ENCODE results near the gene MBNL2. TPM values are rescaled to one million over a fixed set of nuclear protein-coding genes. Genes with fewer than 3 reads are reported as not detected.

Gene MBNL2
- total and polyA plus RNA-seq, 5 experiments from 2014 or later, result 12.2 to 35.4 (median 14.5) TPM

DNA sequence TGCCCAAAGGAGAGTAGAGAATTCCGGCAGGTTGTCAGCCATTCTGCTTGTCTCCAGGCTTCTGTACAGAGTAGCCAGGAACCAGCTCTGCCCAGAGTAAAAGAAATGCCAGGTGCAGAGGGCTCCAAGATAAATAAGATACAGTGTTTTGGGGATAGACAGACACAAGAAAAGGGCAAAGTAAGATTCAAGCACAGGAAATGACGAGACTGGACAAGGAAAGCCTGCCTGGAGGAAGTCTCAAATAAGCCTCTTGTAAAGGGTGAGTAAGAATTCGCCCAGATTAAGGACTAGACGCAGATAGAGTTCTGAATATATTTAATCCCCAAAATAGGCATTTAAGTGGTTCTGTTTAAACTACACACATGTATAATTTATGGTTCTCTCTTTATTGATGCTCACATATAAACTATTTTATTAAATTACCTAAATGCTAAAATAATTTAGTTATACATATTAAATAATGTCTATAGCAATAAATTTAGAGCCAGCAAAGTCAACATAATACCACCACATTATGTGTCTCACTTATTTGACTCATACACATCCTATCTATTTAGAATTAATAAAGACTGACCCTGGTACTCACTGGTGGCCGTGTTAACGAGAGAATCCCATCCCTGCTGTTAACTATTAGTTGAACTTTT lies 113.5 kb downstream of the MBNL2 start:
- Mint-ChIP-seq H3K4me1 (peaks cover 0 to 7% (median 5%) of the 10 kb centered on the region in 4 donors), H3K9me3 (peaks cover 0 to 2% (median 0%) of the 10 kb centered on the region in 9 donors), H3K27ac (no peak overlapping the region), H3K4me3 (no peak overlapping the region), H3K27me3 (no peaks in the 10 kb centered on the region), H3K36me3 (peaks cover 0 to 27% (median 10%) of the 10 kb centered on the region in 3 donors)
- no peak for ATAC-seq
- no peak for DNase-seq
- POLR2A ChIA-PET, result no interaction called here

DNA sequence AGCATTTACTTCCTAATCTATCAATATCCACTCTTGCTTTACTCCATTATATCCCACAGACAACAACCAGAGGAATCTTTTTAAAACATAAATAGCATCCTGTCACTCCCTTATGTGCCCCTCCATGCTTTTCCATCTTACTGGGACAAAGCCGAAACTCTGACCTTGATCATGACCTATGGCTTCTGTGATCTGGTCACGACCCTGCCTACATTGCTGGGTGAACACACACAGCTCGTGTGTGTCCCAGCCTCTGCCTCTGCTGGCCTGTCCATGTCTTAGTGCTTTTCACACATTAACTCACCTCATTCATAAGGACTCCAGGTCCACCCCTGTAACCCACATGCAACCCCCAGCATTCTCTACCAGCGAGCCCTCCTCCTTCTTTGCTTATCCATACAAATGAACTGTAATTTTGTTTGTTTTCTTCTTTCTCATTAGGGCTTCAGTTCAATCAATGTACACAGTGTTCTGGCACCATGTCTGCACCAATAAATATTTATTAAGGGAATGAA lies 115.9 kb downstream of the MBNL2 start:
- ATAC-seq (no peak), DNase-seq (no peak)
- Mint-ChIP-seq H3K4me1 (peaks cover 0 to 6% (median 5%) of the 10 kb centered on the region in 4 donors), H3K9me3 (no peaks in the 10 kb centered on the region), H3K27ac (no peak overlapping the region), H3K36me3 (peaks cover 0 to 30% (median 8%) of the 10 kb centered on the region in 3 donors), H3K4me3 (no peak overlapping the region), H3K27me3 (no peaks in the 10 kb centered on the region)
- POLR2A ChIA-PET, result no interaction called here

DNA sequence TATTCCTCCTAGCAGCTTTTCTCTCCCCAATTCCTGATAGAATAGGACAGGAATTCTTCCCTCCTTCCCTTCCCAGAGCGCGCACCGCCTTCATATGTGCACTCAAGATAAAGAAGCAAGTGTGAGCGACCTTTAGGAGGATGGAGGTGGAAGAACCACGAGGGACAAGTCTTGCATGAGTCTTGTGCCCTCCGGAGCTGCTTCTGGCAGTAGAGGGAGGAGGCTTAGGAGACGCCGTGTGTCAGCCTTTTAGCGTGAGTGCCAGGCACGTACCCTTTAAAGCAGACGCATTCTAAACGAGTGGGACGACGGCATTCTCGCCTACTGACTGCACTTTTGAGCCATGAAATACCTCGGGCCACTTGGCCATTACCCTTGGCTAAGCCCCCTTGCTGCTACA lies 116.4 kb downstream of the MBNL2 start:
- POLR2A ChIA-PET, result no interaction called here
- ATAC-seq (no peak), DNase-seq (no peak)
- Mint-ChIP-seq H3K4me3 (no peak overlapping the region), H3K36me3 (peaks cover 0 to 34% (median 8%) of the 10 kb centered on the region in 3 donors), H3K9me3 (no peaks in the 10 kb centered on the region), H3K4me1 (peaks cover 0 to 4% (median 2%) of the 10 kb centered on the region in 4 donors), H3K27ac (no peak overlapping the region), H3K27me3 (no peaks in the 10 kb centered on the region)

DNA sequence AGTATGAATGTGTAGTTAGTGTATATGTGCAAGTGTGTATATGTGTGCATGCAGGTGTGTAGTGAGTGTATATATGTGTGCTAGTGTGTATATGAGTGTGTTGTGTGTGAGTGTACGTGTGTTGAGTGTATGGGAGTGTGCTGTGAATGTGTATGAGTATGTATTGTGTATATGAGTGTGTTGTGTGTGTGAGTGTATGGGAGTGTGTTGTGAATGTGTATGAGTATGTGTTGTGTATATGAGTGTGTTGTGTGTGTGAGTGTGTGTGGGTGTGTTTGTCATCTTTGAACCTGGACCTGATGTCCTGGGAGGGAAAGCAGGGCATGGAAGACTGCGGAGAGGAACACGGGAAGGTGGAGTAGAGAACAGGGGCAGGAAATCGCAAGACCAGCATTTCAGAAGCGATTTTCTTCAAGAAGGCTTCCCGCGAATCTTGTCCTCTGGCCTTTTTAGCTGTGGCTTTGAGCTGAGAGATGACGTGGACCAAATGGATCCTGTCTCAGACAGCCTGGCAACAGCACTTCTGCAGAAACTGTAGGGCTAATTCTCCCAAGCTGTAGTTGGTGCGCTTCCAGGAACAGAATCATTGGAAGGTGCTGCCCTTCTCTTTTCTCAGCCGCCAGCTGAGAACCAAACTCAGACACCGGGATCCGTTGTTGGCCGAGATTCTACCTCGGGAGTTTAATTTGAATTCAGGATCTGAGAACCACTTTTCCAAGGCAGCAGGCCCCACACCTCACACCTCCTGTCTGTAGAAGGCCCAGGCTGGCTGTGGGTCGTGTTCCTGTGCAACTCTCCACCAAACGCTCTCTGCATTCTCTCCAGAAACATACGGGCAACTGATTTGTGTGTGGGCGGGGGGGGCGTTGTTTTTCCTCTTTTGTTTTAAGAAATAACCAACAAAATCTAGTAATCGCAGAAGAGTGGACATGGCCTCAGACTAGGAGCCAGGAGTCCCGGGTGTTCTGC lies 117.2 kb downstream of the MBNL2 start:
- Mint-ChIP-seq H3K4me1 (peaks cover 0 to 3% (median 1%) of the 10 kb centered on the region in 4 donors), H3K27me3 (no peaks in the 10 kb centered on the region), H3K4me3 (no peak overlapping the region), H3K27ac (peak overlapping the region in 1 of 10 donors; percentile 51), H3K9me3 (no peaks in the 10 kb centered on the region), H3K36me3 (peaks cover 0 to 33% (median 8%) of the 10 kb centered on the region in 3 donors)
- POLR2A ChIA-PET, result no interaction called here
- ATAC-seq, result no peak
- no peak for DNase-seq

DNA sequence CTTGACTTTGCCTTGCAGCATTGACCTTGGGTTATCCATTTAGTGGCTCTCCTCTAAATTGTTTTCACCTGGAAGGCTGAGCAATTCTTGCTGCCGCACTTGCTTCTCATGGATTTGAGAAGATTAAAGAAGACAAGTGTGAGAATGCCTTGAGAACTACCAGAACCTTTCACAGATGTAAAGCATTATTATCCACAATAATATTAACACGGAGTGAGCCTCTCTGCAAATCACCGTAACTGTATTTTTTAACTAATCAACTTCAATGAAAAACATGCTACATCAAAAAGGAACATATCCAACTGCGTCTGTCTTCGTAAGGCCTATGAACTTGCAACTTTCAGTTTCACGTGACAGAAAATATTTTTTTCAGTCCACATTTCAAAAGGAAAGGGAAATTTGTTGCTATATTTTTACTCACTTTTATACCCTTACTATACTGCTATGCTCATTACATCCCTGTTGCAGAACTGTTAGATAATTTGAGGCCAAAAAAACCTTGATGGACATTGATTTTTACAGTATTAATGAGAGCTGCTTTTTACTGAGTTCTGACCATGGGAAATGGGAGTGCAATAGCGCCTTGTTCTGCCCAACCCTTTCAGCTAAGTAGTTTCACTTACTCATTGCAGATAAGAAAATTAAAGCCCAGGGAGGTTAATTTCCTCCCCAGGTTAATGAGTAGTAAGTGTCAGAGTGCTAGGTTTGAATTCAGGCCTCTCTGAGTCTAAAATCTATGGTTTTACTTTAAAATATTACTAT lies 118.0 kb downstream of the MBNL2 start:
- no peak overlapping the region for H3K4me3 Mint-ChIP-seq
- H3K9me3 Mint-ChIP-seq, result no peaks in the 10 kb centered on the region
- no peak for DNase-seq
- POLR2A ChIA-PET, result no interaction called here
- H3K27ac Mint-ChIP-seq, result peak overlapping the region in 1 of 10 donors; percentile 51
- H3K4me1 Mint-ChIP-seq, result peaks cover 0 to 3% (median 1%) of the 10 kb centered on the region in 4 donors
- no peaks in the 10 kb centered on the region for H3K27me3 Mint-ChIP-seq
- peaks cover 0 to 30% (median 8%) of the 10 kb centered on the region in 3 donors for H3K36me3 Mint-ChIP-seq
- no peak for ATAC-seq

DNA sequence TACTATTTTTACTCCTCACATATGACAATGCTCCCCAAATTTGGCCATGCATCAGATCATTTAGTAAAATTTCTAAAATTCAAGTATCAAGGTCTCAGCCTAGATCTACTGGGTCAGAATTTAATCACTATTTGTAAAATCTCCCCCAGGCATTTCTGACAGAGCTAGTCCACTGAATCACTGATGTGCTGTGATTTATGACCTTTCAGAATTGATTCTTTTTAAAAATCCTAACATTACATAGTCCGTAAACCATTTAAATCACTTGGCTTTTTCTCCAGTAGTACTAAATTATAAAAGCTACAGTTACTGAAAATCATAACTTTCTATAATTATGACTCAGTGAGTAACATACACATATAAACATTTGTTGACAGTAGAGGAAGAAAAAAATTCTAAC lies 119.0 kb downstream of the MBNL2 start:
- peaks cover 0 to 3% (median 1%) of the 10 kb centered on the region in 4 donors for H3K4me1 Mint-ChIP-seq

DNA sequence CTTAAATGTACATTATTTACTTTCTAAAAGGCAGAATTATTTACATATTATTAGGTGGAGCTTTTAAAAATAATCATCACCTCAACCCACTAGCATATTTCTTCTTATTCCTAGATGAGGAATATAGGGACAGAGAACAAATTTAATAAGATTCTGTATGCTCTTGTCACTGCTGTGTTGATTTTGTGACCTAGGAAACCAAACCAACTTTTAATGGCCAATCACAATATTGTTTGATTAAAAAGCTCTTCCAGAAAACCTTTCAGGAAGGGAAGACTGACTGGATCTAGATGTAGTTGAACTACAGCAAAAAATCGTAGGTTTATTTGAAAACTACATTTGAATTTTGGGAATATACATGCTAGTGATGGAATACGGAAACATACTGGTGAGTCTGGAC lies 120.0 kb downstream of the MBNL2 start:
- Mint-ChIP-seq H3K27me3 (no peaks in the 10 kb centered on the region), H3K27ac (no peak overlapping the region), H3K4me1 (peaks cover 0 to 3% (median 0%) of the 10 kb centered on the region in 4 donors), H3K9me3 (no peaks in the 10 kb centered on the region), H3K36me3 (peaks cover 3 to 42% (median 5%) of the 10 kb centered on the region in 3 donors), H3K4me3 (no peak overlapping the region)
- no peak for DNase-seq
- ATAC-seq, result no peak
- POLR2A ChIA-PET, result interaction anchor here (1.1 kb wide), 1 partner anchor 234 kb away, joined by 6 read pairs; no protein-coding TSS in a partner anchor

More for the DNA sequence above, 119.0 kb downstream of the MBNL2 start:
- no peak overlapping the region for H3K4me3 Mint-ChIP-seq
- H3K27ac Mint-ChIP-seq, result peak overlapping the region in 2 of 10 donors; percentile 19 to 33
- no peak for ATAC-seq
- H3K36me3 Mint-ChIP-seq, result peaks cover 3 to 33% (median 4%) of the 10 kb centered on the region in 3 donors
- POLR2A ChIA-PET, result no interaction called here
- H3K9me3 Mint-ChIP-seq, result no peaks in the 10 kb centered on the region
- no peaks in the 10 kb centered on the region for H3K27me3 Mint-ChIP-seq
- no peak for DNase-seq

DNA sequence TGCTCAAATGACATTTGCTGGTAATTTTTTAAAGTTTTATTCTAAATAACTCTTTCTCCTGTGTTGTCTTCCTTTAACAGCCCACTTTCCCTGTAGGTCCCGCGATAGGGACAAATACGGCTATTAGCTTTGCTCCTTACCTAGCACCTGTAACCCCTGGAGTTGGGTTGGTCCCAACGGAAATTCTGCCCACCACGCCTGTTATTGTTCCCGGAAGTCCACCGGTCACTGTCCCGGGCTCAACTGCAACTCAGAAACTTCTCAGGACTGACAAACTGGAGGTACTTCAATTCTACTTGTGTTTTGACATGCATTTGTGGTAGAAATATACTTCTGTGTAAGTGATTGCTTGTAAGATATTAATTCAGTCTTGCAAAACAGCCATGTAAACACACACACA lies 120.8 kb downstream of the MBNL2 start:
- POLR2A ChIA-PET, result interaction anchor here (1.1 kb wide), 1 partner anchor 235 kb away, joined by 6 read pairs; no protein-coding TSS in a partner anchor
- Mint-ChIP-seq H3K27ac (peak overlapping the region in 2 of 10 donors; percentile 66 to 68), H3K4me1 (peaks cover 0 to 3% (median 0%) of the 10 kb centered on the region in 4 donors)

DNA sequence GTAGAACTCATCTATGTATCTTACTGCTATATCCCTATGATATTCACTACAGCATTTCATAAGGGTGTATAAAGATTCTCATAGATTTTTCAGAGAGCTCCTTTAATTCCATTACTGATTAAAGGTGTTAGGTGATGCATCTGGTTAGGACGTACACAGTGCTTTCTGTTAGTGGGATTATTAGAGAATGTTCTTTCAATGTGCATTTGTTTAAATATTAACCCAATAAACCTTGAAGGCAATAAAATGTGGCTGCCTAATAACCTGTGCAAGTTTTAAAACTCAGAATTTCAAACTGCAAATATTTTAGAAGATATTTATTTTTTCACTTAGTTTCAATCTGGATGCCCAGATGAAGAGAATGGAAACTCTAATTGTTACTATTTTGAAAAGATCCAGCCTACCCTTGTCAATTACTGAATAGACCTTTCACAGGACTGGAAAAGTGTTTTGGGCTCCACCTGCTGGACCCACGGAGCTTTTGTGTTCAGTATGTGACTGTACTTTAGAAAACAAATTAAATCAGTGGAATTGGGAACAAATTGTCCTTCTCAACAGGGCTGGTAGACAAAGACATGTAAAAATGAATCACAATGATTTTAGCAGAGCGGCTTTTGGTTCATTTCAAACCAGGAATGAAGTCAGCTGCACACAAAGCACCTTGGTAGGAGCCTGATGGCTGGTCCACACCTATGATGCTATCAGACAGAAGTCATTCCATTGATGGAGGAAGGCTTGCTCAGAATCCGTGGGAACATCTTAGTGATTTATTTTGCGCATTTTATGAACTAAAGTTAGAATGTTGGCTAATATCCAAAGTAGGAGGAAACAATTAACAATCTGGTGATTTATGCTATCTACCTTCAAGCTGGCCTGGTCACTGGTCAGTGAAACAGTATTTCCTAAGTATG lies 122.4 kb downstream of the MBNL2 start:
- DNase-seq (peak; percentile 7 to 64 (median 30)), ATAC-seq (peak; percentile 49 to 53)
- Mint-ChIP-seq H3K27ac (no peak overlapping the region), H3K36me3 (peaks cover 5 to 66% (median 15%) of the 10 kb centered on the region in 3 donors), H3K9me3 (no peaks in the 10 kb centered on the region), H3K4me3 (no peak overlapping the region), H3K27me3 (no peaks in the 10 kb centered on the region), H3K4me1 (peaks cover 0 to 3% (median 0%) of the 10 kb centered on the region in 4 donors)
- POLR2A ChIA-PET, result no interaction called here

More for the DNA sequence above, 120.8 kb downstream of the MBNL2 start:
- Mint-ChIP-seq H3K36me3 (peaks cover 5 to 50% (median 6%) of the 10 kb centered on the region in 3 donors), H3K4me3 (no peak overlapping the region), H3K27me3 (no peaks in the 10 kb centered on the region), H3K9me3 (no peaks in the 10 kb centered on the region)
- ATAC-seq, result no peak
- DNase-seq, result no peak

DNA sequence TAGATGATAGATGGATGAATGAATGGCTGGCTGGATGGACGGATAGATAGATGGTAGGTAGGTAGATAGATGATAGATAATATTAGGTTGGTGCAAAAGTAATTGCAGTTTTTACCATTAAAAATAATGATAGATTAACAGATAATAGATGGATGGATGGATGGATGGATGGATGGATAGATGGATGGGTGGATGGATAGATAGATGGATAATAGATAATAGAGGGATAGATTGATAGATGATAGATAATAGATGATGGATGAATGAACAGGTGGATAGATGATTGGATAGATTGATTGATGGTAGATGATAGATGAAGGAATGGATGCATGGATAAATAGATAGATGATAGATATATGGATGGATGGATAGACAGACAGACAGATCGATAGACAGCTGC lies 124.0 kb downstream of the MBNL2 start:
- no peak overlapping the region for H3K4me3 Mint-ChIP-seq
- H3K9me3 Mint-ChIP-seq, result no peaks in the 10 kb centered on the region
- H3K27ac Mint-ChIP-seq, result peak overlapping the region in 1 of 10 donors; percentile 11
- no peaks in the 10 kb centered on the region for H3K27me3 Mint-ChIP-seq
- peaks cover 5 to 76% (median 29%) of the 10 kb centered on the region in 3 donors for H3K36me3 Mint-ChIP-seq
- peaks cover 0 to 2% (median 0%) of the 10 kb centered on the region in 4 donors for H3K4me1 Mint-ChIP-seq
- DNase-seq (no peak), ATAC-seq (no peak)
- POLR2A ChIA-PET, result no interaction called here

DNA sequence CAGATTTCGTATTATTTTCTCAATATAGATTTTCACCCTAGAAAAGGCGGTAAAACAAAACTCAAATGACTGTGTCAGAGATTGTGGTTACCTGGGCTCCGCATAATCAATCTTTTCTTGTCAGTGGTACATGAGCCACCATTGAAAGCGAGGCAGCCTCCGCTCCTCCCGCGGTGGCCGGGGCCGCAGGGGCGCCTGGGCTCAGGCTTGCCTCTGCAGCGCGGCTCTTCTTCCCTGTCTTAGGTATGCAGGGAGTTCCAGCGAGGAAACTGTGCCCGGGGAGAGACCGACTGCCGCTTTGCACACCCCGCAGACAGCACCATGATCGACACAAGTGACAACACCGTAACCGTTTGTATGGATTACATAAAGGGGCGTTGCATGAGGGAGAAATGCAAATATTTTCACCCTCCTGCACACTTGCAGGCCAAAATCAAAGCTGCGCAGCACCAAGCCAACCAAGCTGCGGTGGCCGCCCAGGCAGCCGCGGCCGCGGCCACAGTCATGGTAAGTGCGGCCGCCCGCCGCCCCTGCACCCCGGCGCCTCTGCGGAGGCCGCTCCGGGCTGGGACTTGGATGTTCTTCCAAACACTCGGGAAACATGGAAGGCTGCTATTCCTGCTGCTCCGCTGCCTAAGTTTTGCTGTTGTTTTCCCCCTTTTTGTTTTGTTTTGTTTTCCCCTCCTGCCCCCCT lies 124.6 kb downstream of the MBNL2 start:
- no peak for ATAC-seq
- H3K27me3 Mint-ChIP-seq, result no peaks in the 10 kb centered on the region
- H3K36me3 Mint-ChIP-seq, result peaks cover 5 to 82% (median 30%) of the 10 kb centered on the region in 3 donors
- peaks cover 0 to 2% (median 0%) of the 10 kb centered on the region in 4 donors for H3K4me1 Mint-ChIP-seq
- no peak overlapping the region for H3K4me3 Mint-ChIP-seq
- POLR2A ChIA-PET, result no interaction called here
- no peak for DNase-seq
- no peaks in the 10 kb centered on the region for H3K9me3 Mint-ChIP-seq
- H3K27ac Mint-ChIP-seq, result no peak overlapping the region

Data from naive thymus-derived CD8-positive, alpha-beta T cell (primary cell).